HG02798 (cell line): ENCODE results near the gene ICAM5.
"Not testable (repeated sequence)": the region's sequence is repeated elsewhere in the genome, so short reads cannot be mapped to it uniquely, and the experiment has no call there.

ENCODE experiments used
- ATAC-seq: cut with Tn5 transposase; IDR thresholded peaks from one replicate; pipeline ENCODE4 v1.9.1; 2021; ENCODE audit warnings: mild to moderate bottlenecking; ENCODE audit not compliant: unreplicated experiment, poor library complexity

Gene ICAM5

DNA sequence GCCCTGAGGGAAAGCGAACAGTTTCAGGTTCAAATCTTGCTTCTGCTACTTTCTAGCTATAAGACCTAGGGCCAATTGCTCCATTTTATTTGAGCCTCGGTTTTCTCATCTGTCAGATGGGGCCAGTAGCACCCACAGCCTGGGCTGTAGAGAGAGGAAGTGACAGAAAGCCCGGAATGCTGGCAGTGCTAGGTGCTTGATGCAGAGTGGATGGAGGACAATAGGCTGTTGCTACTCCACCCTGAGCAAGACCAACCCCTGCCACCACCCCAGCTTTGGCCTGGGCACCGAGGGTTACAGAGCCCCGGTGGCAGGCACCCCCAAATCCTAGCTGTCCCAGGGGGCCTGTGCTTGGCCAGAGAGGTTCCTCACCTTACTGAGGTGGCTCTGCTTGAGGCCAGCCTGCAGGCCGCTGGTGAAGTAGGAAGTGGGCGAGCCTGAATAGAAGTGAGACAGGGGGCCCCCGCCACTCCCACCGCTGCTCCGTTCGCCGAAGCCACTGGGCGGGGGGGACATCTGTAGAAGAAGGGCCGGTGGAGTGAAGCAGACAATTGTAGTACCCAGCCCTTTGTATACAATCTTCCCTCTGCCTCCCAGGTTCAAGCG, 28.2 kb downstream of the ICAM5 start:
- no peak for ATAC-seq

DNA sequence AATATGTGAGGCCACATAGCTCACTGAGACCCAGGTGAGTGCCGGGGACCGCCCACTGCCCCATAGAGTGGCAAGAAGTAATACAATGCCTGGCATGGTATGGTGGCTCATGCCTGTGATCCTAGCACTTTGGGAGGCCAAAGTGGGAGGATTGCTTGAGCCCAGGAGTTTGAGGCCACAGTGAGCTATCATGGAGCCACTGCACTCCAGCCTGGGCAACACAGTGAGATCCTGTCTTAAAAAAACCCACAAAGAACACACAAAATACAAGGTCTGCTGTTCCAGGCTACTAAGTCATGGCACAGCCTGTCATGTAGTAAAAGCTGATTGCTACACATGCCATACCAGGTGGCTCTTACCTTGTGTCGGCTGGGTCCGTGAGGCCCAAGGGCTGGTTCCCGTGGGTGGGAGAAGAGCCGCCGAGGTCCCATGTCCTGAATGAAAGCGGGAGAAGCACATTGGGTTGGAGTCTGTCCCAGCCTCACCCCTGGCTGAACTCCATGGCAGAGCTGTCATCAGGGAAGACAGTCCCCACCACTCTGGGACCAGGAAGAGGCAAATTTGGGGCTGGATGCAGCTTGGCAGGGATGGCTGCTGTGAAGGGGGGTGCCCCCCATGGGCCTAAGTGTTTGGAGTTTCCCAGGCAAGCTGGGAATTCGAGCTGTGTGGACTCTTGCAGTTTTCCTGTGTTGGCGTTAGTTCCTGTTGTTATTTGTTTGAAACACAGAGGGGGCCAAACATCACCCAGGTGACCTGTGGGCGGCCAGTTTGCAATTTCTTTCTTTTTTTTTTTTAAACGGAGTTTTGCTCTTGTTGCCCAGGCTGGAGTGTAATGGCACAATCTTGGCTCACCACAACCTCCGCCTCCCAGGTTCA, 29.3 kb downstream of the ICAM5 start:
- ATAC-seq, result no peak

- ATAC-seq, result no peak
Measured at GRCh38 chr19:10320602-10321416, 31.1 kb downstream of the ICAM5 start.

DNA sequence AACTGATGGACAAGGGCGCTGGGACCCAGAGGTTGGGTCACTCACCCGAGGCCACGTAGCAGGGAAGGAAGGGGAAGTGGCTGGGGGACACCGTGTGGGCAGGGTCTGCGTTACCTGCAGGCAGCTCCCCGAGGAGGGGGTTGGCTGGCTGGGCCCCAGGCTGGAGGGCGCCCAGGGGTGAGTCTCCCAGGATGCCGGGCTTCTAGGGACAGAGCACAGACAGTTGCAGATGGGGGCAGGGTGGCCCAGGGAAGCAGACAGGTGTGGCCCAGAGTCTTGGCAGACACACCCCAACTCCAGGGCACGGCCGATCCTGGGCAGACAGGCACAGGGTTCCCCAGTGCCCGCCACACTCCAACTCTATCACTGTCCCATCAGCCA, 31.7 kb downstream of the ICAM5 start:
- no peak for ATAC-seq

- ATAC-seq, result no peak
Measured at GRCh38 chr19:10321874-10322835, 32.4 kb downstream of the ICAM5 start.

DNA sequence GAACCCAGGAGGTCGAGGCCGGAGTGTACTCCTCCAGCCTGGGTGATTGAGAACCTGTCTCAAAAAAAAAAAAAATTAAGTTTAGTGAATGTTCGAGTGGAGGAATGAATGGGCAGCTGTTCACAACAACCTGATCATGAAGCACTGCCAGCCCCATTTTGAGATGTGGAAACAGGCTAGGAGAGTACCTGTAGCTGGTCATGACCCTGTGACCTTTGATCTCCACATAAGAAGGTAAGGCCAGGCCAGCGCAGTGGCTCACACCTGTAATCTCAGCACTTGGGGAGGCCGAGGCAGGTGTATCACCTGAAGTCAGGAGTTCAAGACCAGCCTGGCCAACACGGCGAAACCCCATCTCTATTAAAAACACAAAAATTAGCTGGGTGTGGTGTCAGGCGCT, 36.0 kb downstream of the ICAM5 start:
- ATAC-seq, result no peak

GRCh38 chr19:10327793-10328192, 38.0 kb downstream of the ICAM5 start:
- no peak for ATAC-seq

DNA sequence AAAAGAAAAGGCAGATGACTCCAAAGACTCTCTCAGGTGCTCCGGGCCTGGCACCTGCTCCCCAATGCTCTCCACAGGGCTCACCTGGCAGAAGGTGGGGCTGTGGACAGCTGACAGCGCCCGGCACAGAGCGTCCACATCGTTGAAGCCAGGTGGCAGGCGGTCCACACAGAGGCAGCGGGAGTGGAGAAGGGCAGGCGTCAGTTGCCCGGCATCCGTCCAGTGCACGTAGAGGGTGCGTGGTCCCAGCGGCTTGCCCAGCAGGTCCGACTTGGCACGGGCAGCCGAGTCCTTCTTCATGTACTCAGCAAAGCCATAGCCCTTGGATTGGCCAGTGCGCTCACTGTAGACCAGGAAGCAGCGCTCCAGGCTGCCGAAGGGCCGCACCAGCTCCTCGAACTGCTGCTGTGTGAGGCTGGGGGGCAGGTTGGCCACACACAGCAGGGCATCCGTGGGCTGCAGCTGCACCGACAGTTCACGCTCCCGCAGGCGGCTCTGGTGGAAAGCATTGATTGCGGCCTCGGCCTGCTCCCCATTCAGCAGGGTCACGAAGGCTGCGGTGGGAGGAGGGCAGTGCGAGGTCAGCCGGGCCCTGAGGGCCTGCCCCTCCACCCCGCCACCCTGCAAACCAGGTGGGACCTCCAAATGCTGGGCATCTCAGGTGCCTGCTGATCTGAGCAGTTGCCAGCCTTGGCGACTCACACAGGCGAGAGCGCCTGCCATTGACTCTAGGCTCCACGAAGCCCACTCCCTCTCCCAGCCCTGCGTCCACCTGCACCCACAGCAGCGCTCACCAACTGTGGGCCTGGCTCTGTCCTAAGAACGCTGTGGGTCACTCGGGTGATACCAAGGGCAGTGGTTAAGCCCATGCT, 39.0 kb downstream of the ICAM5 start:
- ATAC-seq, result no peak

GRCh38 chr19:10329555-10329954, 39.8 kb downstream of the ICAM5 start:
- no peak for ATAC-seq

DNA sequence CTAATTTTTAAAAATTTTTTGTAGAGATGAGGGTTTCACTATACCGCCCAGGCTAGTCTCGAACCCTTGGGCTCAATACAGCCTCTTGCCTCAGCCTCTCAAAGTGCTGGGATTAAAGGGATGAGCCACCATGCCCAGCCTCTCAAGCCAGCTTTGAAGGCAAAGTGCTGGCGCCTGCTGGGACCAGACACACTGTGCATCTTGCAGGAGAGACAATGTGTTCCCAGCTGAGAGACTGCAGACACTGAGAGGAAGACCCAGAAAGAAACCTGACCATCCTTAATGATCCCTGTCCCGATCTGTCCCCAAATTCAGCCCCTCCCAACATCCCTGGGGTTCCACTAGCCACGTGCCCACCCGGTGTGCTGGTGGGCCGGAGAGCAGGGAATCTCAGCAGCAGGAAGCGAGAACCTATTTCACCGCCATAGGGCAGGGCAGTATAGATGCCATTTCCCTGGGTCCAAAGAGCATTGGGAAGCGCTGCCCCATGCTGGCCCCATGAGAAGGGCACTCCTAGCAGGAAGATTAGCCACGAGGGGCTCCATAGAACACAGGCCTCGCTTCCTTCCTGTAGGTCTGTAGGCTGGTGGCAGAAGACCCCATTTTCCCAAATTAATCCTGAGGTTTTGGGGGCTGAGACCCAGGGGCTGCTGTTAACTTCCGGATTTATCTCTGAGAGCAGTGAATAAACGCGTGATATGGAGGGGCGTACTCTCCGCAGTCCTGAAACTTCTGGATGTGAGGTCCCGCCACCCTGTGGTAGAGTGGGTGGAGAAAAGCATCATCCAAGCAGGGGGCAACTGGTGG, 42.6 kb downstream of the ICAM5 start:
- ATAC-seq, result no peak

- ATAC-seq, result peak; percentile 90
Measured at GRCh38 chr19:10332965-10333757, 43.4 kb downstream of the ICAM5 start, which contains the start of gene RAVER1. RAVER1 (minus strand) TSS chr19:10333529; CDS start chr19:10333507, 22 bp downstream.

DNA sequence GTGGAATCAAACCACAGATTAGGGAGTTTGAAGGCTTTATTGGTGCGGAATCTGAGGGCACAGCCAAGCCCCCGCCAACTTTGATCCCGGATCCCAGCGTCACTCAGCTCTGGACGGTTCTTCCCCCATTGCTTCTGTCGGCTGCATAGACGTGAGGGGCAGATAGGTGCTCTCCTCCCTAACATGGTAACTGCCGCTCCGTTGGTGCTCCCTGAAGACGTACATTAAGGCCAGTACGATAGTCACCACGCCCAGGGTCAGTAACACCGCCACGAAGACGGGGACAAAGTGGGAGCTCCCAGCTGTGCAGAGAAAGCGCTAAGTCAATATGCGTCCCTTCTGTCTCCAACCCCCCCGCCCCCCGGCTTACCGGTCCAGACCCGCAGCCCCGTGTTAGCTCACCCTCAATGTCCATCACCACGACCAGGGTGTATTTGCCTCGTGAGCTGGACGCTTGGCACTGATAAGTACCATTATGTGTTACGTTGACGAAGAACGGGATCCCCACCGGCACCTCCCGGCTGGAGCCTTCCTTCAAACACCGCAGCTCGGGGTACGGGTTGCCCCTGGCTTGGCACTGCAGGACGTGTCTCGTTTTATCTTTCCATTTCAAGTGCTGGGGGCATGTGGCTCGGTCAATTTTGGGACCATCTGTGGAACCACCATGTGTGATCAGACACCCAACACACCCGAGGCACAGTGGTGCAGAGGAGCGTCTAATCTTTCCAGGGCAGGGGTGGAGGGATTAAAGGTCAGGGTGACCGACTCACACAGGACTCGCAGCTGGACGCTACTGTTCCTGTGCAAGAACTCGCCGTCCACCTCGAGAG, 44.2 kb downstream of the ICAM5 start:
- ATAC-seq, result no peak

DNA sequence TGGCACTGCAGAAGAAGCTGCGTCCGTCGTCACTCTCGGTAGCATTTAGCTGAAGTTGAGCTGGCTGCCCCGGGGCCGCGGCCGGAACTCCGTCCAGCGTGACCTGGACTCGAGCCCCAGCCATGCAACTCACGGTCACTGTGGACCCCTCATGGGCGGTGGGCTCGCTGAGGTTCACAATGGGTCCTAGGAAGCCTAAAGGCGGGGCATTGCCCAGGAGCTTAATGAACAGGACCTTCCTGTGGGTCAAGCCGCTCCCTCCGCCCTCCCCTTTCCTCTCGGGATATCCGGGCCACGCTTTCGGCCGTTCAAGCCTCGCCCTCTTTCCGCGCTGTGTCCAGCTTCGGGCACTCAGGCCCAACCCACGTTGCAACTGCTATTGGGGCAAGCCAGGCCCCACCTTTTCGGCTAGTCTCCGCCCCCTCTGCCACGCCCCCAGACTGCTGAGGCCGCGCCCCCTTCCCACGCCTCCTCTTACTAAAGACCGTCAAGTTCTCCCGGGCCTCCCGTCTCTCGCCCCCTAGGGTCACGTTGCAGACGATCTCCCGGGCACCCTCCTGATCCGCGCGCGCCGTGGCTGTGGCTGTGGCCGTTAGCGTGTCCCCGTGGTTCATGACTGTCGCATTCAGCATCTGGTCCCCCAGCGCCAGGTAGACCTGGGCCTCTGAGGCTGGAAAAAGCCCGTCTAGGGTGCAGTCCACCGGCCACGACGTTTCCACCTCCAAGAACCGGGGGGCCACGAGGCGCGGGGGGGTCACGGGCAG, 45.0 kb downstream of the ICAM5 start:
- no peak for ATAC-seq

DNA sequence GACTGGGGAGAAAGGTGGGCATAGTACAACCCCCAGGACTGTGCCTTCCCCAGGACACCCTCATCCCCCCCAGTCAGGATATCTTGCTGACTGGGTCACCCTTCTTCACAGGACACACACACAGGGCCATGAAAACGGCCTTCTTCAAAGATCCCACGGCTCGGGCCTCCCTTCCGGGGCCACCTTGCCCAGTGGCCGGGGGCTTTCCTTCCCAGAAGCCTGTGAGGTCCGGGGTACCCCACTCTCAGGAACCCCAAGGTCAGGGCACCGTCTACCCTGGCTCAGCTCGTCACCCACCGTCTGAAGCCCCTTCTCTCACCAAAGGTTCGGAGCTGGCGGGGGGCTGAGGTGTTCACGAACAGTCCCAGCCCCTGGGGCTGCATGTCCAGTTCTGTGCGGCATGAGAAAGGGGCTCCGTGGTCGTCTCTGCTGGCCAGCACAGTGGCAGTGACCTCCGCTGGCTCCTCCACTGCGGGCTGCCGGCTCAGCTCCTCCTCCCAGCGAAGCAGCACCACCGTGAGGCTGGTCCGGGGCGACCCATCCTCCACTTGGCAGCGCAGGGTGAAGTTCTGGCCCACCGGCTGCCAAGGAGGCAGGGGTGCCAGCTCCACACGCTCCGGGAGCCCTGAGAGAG, 45.7 kb downstream of the ICAM5 start:
- ATAC-seq, result no peak

GRCh38 chr19:10336725-10337124, 47.0 kb downstream of the ICAM5 start:
- ATAC-seq, result not testable (repeated sequence)
